GM21526 (cell line): ENCODE results near the gene CCNG2.

Experiments used
- ATAC-seq: cut with Tn5 transposase; IDR thresholded peaks from one replicate; pipeline ENCODE4 v1.9.1; 2021; ENCODE audit warnings: moderate library complexity; ENCODE audit not compliant: unreplicated experiment, low FRiP score

CCNG2 gene

GRCh38 chr4:77174426-77174825 lies 17.4 kb downstream of the CCNG2 start:
- no peak for ATAC-seq

- no peak for ATAC-seq
Observed at GRCh38 chr4:77175201-77175611, 18.2 kb downstream of the CCNG2 start.

DNA sequence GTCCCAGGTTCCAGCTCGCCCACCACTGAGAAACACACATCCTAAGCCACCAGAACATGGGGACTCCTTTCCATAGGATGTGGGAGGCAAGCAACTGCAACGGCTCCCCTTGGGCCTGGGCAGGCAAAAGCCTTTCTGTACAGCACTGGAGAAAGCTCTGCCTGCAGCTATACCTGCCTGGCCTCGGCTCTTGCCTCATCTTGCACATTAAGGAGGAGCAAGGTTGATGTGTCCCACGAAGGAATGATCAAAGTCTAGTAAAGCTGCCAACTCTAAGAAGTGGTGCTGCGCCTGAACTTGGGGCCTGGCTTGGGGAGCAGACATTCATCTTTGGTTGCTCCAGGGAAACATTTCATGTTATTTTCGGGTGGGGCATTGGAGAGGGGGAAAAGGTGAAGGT lies 19.6 kb downstream of the CCNG2 start:
- no peak for ATAC-seq

DNA sequence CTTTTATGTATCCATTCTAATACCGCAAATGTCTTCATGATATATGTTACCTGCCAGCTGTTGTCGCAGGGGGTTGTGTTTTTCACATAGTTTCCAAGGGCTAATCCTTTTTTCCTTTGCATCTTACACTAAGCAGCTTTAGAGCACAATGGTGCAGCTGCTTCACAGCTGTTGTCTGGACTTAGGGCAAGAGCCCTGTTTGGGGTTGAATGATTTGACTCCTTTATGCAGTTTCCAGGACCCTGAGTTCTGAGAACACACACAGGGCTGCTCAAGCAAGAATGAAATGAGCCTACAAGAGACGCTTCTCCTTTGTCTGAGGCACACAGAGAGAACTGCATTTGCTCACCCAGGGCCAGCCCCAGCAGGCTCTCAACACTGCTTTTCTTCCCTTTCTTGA lies 20.2 kb downstream of the CCNG2 start:
- no peak for ATAC-seq

DNA sequence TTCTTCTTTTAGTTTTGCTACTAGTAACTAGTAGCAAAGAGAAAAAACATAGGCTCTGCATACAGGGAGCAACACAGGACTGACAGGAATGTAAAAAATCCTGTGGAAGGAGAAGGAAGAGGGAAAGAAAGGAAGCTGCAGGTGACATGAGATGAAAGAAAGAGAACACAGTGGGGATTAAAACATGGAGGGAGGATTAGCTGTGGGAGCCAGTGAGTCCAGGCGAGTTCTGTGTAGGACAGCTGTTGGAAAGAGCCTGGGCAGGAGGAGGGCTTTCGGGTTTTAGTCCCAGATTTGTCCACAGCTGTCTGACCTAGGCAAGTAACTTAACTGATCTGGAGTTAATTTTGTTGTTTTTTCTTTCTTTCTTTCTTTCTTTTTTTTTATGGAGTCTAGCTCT lies 21.6 kb downstream of the CCNG2 start:
- no peak for ATAC-seq

- no peak for ATAC-seq
Observed at GRCh38 chr4:77179519-77179918, 22.5 kb downstream of the CCNG2 start.

DNA sequence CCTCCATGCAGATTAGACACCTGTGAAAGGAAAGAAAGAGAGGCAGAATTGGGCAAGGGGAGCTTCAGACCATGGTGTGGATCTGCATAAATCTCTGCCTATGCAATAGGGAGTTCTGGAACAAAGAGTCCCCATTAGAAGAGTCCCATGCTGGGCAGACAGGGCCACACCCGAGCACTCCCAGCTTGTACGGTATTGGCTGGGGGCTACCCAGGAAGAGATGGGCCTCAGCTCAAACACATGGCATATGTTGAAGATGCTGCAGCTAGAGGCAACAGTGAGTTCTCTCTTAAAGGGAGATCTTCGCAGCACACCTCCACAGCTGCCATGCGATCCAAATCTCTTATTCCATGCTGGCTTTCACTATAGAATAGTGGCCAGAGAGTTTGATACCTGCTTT lies 24.7 kb downstream of the CCNG2 start:
- no peak for ATAC-seq

DNA sequence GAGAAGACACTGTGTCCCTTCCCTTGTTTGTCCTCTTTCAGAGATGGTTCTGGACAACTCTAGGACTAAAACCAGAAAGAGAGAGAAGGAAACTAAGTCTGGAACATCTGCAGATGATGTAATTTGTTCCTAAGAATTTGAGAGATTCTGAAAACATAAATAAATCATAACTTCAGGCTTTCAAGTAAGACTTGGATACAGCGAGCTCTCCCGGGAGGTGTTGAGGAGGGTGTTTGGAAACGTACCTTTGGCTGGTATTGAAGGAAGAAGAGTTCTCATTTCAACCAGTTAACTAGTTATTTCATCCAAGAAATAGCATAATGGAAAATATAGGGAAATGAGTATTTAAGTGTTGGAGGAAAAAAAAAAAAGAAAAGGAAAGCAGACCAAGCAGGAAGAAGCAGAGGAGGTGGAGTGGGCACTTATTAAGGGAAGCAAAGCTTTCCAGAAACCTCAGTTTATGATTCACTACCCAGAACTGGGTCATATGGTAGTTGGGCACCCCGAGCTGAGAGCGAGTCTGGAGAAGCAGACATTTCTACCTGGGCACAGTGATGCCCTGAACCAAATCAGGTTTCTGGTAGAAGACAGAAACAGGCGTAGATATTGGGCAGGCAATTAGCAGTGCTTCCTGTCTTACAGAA lies 26.9 kb downstream of the CCNG2 start:
- ATAC-seq: no peak

- ATAC-seq: no peak
Observed at GRCh38 chr4:77184974-77185373, 28.0 kb downstream of the CCNG2 start.

DNA sequence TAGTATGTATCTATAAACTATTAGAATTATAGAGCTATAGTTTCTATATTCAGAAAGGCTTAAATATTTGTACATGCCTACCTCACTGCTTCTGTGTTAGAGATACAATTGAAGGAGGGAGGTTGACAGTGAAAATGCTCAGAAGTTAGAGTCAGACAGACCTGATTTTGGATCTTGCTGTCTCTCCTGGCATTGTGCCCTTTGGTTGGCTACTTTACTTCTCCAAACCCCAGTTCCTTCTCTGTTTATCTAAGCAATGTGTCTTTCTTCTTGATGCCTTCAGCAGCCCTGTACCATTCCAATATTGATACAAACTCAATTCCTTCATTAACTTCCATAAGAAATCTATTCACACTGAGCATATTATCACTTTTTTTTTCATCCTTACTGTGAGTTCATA lies 28.7 kb downstream of the CCNG2 start:
- no peak for ATAC-seq

- ATAC-seq: no peak
Observed at GRCh38 chr4:77187322-77187721, 30.3 kb downstream of the CCNG2 start.

- no peak for ATAC-seq
Observed at GRCh38 chr4:77188498-77189220, 31.7 kb downstream of the CCNG2 start.

DNA sequence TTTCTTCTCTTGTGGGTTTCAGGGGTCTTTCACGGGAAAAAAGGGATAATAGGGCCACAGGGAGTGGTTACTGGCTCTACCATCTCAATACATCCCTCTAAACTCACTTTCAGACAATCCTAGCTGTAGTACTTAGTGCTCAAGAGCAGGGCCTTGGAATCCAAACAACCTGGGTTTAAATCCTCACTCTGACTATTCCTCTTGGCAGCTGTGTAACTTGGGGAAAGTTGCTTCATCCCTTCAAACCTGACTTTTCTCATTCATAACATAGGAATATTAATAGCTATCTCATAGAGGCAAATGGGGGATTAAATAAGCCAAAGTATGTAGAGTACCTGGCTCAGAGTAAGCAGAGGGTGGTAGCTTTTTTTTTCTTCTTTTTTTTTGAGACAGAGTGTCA lies 32.4 kb downstream of the CCNG2 start:
- no peak for ATAC-seq

DNA sequence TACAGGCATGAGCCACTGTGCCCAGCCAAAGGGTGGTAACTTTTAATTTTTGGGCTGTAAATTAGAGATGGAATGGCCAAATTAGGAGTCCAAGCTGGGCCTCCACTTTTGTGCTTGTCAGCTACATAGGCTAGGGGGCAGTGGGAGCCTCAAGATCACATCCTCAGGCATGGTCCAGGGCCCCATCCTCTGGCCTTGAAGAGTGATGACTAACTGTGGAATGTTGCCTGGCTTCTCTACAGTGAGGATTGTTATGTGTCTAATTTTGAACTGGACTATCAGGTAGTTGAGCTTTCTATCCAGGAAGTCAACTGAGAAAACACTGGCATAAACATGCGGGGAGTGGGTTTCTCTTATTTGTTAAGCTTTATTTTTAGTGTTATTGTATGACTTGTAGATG lies 33.0 kb downstream of the CCNG2 start:
- ATAC-seq: no peak

- ATAC-seq: no peak
Observed at GRCh38 chr4:77193046-77193445, 36.0 kb downstream of the CCNG2 start.

DNA sequence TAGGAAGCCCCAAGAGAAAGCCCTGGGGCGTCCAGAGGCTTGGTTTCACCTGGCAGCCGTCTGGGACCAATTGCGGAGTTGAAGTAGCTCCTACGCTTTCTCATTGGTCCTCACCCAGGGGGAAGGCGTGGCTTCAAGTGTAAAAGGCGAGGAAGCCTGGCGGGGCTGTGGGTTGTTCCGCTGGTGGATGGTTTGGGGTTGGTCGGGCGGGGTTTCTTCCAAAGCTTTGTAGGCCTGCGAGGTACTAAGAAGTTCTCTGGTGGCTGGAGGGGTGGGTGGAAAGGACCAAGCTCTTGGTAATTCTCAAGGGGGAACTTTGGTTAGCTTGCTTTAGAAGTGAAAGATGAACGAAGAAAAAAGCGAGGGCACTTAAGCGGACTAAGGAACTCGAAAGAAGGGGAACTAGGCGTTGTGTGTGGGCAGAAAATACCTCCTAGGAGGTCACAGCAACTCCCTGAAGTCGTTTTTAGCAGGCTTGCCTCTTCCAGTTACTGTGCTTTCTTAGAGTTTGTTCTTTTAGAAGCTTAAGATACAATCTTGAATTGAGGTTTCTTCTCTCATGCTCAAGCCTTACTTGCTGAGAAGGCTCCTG lies 36.6 kb downstream of the CCNG2 start:
- peak; percentile 79 for ATAC-seq

GRCh38 chr4:77194366-77194765 lies 37.4 kb downstream of the CCNG2 start:
- ATAC-seq: no peak

DNA sequence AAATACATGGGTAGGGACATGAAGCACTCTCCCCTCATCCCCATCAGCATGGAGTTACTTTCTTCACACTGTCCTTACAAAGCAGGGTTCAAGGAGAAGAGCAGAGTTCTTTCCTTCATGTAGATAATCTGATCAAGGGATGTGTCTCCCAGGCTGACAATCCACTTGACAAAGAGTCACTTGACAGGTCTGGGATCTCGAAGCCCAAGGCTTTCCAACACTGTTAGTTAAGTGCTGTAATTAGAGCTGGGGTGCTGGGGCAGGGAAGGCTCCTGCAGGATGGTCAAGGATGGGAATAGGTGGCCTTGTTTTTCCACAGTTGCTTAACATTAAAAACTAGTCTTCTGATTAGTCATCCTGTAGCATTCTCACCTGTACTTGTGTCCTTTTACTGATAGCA lies 38.0 kb downstream of the CCNG2 start:
- ATAC-seq: no peak

GRCh38 chr4:77196866-77197265 lies 39.9 kb downstream of the CCNG2 start:
- ATAC-seq: peak; percentile 46

GRCh38 chr4:77197361-77197760 lies 40.4 kb downstream of the CCNG2 start:
- ATAC-seq: no peak

DNA sequence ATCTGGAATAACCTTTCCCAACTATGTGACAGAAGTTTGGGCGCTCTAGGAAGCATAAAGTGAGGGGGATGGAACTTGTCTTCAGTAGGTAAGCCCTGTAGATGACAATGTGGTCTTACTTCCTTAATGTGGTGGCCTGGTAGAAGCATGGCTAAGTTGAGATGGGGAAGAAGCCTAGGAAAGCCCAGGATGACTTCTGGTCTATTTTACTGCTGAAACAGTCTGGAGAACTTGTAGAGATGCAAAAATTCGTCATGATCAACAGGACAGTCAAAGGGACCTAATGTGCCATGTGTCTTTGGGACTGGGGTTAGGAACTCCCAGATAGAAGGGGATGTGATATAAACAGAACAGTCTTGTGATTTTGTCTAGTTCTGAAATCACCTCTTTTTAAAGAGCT lies 40.8 kb downstream of the CCNG2 start:
- no peak for ATAC-seq

DNA sequence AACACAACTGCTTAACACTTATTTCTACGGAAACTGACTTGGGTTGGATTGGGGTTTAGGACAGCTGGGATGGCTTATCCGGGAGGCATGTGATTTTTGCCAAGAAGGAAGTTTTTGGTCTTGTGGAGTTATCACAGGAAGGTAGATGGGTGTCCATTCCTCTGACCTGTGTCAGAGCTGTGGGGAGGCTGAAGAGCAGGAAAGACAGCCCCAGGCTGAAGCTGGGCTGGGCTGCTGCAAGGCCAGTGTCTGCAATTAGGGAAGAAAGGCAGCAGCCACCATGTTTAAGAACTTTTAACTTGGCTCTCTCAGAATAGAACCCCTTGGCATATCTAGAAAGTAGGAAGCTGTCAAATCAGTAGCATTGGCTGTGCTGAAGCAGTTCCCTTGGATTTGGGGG lies 42.3 kb downstream of the CCNG2 start:
- no peak for ATAC-seq
